GM18858 (cell line): ENCODE measurements around the gene EIF4G3.
"Not testable (repeated sequence)": the region's sequence is repeated elsewhere in the genome, so short reads cannot be mapped to it uniquely, and the experiment has no call there.

Experiments
- ATAC-seq: cut with Tn5 transposase; IDR thresholded peaks from one replicate; pipeline ENCODE4 v1.9.1; 2021; ENCODE audit not compliant: unreplicated experiment

EIF4G3 gene, protein sequence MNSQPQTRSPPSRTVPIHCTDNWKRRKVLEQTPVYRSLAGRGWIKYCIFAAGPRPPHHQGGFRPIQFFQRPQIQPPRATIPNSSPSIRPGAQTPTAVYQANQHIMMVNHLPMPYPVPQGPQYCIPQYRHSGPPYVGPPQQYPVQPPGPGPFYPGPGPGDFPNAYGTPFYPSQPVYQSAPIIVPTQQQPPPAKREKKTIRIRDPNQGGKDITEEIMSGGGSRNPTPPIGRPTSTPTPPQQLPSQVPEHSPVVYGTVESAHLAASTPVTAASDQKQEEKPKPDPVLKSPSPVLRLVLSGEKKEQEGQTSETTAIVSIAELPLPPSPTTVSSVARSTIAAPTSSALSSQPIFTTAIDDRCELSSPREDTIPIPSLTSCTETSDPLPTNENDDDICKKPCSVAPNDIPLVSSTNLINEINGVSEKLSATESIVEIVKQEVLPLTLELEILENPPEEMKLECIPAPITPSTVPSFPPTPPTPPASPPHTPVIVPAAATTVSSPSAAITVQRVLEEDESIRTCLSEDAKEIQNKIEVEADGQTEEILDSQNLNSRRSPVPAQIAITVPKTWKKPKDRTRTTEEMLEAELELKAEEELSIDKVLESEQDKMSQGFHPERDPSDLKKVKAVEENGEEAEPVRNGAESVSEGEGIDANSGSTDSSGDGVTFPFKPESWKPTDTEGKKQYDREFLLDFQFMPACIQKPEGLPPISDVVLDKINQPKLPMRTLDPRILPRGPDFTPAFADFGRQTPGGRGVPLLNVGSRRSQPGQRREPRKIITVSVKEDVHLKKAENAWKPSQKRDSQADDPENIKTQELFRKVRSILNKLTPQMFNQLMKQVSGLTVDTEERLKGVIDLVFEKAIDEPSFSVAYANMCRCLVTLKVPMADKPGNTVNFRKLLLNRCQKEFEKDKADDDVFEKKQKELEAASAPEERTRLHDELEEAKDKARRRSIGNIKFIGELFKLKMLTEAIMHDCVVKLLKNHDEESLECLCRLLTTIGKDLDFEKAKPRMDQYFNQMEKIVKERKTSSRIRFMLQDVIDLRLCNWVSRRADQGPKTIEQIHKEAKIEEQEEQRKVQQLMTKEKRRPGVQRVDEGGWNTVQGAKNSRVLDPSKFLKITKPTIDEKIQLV (N-terminal part only)

DNA sequence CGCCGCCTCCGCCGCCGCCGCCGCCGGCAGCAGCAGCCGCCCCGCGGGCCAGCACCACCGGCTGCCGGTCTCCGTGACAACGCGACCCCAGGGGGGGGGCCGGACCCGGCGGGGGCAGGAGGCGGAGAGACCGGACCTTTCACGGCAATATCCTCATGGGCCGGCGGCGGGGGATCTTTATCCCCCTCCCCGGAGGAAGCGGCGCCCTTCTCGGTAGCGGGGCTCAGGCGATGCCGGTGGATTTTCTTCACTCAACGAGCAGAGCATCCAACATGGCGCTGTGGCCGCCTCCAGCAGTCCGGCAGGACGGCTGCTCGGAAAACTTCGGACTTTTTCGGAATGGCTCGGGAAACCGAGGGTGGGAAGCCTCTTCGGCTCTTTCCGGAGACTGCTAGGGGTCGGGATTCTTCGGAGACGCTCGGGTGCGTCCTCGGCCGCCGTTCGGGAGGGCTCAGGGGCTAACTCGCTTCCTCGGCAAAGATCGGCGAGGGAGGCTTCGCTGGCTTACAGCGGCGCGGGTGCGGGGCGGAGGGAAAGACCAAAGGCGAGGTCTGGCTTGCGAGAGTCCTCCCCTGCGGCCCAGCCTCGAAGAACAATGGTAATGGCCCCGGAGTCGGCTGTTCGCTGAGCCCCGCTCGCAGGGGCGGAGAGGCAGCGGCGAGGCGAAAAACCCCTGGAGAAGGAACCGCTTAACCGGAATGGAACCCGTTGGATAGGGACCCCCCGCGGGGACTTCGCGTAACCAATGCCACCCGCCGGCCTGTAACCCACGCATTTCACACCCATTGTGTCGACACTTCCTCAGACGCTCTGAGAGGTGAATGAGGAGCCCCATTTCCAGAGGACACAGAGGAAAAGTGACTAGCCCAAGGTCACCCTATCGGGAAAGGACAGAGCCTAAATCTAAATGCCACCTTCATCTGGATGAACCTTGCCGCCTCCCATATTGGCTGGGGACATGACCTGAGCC is at the start of gene EIF4G3:
EIF4G3 (minus strand) TSS at position 312 of the 970 bp plus-strand sequence. CDS start 174,155 bp downstream, outside the sequence.
- ATAC-seq: peak; percentile 81

DNA sequence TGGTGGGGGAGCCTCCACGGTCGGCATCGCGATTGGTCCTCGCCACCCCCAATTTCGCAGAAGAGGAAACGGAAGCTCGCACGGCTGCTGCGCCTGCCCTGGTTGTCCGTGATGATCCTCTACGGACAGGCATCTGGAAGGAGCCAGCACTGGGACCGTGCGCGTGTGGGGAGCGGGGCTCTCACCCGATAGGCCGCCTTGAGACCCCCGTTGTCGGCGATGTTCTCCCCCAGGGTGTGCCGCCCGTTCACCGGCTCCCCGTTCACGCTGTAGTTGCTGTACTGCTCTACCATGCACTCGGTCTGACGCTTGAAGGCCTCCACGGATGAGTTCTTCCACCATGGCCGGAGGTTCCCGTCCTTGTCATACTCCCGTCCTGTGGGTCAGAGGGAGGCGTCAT is 48.4 kb upstream of the EIF4G3 start:
- no peak for ATAC-seq

DNA sequence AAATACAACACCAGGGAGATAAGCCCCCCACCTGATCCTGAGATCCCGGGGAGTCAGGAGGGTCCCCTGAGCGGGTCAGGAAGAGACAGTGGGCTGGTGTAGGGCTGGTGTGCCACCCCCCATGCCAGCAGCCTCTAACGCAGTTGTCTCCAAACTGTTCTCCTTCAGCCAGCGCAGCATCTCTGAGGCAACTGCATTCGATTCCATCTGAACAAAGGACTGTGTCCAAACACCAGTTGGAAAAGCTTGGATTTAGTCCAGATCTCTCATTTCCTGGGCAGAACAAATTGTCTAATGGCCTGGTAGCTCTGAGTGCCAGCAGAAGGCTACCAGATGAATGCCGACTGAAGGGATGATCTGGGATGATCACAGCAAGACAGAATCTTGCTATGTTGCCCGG is 44.1 kb upstream of the EIF4G3 start:
- ATAC-seq: no peak

DNA sequence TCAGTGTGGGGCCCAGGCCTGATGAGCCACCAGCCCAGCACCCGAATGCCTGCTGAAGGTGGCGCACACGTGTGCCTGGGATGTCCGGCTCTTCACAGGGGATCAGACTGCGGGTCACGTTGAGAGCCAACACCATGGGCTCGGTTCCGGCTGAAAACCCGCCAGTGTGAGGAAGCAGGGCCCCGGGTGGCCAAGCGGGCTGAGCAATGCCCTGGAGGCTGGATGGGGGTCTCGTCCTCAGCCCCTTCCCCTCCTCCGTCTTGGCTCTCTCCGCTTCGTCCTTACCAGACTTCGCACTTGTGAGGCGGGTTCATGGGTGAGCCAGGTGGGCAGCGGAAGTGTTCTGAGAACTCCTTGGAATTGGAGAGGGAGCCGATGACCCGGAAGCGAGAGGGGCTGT is 43.0 kb upstream of the EIF4G3 start:
- ATAC-seq: no peak

DNA sequence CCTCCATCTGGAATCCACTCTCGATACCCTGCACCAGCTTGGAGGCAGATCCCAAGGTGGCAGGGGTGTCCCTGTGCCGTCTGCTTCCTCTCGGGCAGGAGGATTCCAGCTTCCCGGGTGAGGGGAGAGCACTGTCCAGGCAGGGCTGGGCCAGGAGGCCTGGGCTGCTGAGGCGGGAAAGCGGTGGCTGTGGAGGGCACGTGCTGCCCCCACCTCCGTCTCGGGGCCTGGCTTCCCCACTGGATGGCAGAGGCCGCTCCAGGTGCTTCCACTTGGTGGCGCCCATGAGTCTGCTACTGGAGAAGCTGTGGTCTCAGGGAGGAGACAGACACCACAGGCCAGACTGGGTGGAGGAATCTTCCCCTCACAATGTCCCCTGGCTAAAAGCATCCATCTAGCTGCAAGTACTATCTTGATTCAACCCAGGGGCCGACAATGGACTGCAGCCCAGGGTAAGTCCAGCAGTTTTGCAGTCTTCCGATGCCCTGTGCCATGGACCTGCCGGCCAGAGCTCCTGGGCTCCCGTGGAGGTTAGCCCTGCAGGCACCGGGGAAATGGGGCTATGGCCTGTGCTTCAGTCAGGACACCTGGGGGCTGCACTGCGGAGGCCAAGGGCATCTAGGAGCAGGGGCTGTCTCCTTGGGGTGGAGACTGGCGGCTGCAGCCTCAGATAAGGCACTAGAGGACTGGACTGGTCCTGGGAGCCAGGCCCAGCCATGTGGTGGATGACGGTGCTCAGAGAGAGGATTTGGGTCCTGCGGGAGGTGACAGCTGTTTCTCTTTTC is 41.3 kb upstream of the EIF4G3 start:
- ATAC-seq: no peak

DNA sequence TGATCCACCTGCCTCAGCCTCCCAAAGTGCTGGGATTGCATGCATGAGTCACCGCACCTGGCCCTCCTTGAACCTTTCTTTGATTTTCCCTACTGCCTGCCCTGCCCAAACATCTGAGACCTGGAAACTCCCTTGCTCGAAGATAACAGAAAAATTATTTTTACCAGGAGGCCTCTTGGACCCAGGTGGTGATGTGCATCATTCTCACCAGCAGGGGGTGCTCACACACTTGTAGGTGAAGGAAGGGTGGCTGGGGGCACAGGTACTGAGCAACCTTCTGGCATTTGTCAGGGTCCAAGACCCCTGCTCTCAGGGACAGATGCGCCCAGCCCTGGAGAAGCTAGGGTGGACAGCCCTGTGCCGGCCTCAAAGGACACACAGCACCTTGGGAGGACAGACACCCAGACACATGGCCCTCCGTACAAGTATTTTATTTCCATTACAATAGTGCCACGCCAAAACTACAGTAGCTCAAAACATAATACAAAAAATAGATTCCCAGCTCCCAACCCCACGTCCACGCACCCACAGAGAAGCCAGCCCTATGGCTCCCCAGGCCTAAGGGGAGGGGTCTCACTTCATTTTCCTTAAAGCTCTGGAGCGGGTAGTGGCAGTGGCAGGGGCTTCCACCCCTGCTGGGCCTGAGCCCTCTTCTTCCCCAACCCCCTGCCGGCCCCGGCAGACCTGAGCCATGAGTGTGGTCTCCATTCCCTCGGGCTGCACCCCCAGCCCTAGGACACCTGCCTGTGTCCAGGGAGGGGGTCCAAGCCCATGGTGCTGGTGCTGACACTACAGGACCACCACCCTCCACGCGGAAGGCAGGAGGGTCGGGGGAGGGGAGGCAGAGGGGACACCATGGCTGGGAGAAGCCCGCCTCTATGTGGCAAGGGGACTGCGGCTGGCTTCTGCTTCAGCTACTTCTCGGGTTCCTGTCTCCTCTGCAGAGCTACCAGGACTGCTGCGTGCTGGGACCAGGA is 40.4 kb upstream of the EIF4G3 start:
- no peak for ATAC-seq

DNA sequence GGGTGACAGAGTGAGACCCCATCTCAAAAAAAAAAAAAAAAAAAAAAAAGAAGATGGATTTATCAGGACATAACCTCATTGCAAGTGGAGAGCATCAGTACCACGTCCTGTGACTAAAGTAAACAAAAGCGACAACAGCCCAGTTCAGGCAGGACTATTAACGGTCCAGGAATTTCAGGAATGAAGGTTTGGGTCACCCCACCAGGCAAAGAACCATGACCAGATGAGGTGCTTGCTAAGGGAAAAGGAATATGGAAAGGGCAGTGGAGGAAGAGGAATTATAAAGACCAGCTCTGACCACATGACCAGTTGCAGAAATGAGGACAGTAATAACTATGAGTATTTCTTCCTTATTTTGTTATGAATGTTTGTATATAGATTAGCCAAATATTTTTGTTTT is 35.4 kb upstream of the EIF4G3 start:
- no peak for ATAC-seq

DNA sequence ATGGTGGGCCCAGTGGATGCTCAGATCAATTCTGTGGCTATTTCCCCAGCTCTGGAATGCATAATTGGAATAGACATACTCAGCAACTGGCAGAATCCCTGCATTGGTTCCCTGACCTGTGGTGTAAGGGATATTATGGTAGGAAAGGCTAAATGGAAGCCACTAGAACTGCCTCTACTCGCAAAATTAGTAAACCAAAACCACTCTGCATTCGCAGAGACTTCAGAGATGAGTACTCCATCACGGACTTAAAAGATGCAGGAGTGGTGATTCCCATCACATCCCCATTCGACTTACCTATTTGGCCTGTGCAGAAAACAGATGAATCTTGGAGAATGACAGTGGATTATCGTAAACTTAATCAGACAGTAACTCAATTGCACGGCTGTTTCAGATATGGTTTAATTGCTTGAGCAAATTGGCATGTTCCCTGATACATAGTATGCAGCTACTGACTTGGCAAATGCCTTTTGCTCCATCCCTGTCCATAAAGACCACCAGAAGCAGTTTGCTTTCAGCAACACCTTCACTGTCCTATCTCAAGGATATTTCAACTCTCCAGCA is 31.5 kb upstream of the EIF4G3 start:
- ATAC-seq: not testable (repeated sequence)

DNA sequence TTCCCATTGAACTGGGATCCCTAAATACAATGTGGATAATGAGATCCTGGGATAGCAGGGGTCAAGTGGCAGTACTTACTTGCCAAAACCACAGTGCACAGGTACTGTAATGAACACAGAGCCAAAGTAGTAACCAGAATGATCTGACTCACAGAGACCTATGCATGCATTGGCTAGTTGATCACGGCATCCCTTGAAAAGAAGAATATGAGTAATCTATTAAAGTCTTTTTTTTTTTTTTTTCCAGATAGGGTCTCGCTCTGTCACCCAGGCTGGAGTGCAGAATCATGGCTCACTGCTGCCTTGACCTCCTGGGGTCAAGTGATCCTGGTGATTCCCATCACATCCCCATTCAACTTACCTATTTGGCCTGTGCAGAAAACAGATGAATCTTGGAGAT is 29.4 kb upstream of the EIF4G3 start:
- ATAC-seq: no peak

DNA sequence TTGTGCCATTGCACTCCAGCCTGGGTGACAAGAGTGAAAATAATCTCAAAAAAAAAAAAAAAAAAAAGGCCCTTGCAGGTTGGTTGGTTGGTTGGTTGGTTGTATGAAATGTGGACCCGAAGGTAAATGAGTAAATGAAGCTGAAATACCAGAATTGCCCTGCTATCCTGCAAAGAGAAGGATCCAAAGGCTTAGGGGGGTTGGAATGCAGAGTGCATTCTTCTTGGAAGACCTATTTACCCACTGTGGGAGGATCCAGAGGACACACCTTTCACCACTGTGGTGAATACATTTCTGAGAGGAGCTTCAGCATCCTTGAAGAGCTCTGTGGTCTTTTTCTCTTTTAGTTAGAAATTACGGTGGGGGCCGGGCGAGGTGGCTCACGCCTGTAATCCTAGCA is 28.7 kb upstream of the EIF4G3 start:
- no peak for ATAC-seq

DNA sequence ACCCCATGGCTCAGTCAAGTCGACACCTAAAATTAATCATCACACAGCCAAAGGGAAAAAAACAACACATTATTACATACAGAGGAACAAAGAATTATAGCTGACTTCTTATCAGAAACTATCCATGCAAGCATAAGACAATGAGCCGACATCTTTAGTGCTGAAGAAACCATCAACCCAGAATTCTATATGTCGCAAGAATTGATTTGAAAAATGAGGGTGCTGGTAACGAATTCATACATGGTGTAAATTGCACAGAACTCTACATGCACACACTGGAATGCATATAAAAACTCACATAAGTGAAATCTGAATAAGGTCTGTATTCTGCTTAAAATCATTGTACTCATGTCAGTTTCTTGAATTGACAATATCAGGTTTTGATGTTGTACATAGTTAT is 25.0 kb upstream of the EIF4G3 start:
- ATAC-seq: no peak

DNA sequence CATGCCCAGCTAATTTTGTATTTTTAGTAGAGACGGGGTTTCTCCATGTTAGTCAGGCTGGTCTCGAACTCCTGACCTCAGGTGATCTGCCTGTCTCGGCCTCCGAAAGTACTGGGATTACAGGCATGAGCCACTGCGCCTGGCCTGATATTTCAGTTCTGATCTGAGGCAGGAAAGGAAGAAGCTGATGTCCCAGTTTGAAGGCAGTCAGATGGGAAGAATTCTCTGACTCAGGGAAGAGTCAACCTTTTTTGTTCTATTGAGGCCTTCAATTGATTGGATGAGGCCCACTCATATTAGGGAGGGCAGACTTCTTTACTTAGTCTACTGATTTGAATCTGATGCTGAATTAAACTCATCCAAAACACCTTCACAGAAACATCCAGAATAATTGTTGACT is 24.5 kb upstream of the EIF4G3 start:
- not testable (repeated sequence) for ATAC-seq

DNA sequence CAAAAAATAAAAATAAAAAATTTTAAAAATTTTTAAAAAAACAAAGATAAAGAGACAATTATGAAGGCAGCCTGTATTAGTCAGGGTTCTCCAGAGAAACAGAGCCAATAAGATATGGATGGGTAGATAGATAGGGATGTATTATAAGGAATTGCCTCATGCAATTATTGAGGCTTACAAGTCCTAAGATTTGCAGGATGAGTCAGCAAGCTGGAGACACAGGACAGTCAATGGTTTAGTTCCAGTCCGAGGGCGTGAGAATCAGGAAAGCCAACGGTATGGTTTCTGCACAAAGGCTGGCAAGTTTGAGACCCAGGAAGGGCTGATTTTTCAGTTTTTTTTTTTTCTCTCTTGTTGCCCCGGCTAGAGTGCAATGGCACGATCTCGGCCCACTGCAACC is 24.1 kb upstream of the EIF4G3 start:
- ATAC-seq: no peak

DNA sequence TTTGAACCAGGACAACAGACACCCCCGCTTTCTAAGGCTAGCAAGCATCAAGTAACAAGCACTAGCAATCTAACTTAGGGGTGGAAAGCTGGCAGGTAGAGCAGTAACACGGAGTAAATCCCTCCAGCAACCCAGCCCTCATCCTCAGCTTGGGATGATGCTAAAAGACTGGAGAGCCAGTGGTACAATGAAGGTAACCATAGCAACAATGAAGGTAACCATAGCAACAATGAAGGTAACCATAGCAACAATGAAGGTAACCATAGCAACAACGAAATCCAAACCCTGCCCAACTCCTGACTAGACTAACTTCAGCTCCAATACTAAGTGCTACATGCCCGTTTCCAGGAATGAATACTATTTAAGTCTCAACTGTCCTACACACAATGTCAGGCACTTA is 22.2 kb upstream of the EIF4G3 start:
- ATAC-seq: no peak

DNA sequence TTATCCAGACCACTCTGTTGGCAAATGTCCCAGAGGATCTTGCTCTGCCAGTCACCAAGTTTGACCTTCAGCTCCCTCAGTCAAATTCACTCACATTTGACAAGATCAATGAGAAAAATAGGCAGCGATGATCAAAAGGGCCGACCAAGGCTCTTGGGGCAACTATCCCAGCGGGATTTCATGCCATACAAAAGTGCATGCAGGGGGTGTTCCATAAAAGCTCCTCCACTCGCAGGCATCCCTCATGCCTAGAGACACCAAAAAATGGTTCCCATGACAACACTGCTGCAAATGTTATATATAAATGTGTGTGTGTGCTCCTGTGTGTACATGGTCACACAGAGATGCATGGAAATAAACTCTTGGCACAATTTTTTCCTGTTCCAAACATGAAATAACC is 16.2 kb upstream of the EIF4G3 start:
- no peak for ATAC-seq

DNA sequence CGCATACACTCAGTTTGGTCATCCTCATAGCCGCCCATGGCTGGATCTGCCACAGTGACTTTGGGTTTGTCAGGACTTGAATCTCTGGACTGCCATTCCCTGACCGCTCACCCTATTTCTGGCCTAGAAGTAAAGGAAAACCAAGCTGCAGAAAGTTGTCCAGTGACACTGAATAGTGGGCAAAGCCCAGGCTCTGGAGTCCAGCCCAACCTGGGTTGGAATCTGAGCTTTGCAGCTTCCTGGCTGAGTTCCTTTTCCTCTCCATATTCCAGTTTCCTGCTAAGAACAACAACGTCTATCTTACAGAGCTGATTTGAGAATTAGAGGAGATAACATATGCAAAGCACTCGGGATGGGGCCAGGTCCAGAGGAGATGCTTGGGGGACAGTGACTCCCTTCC is 15.6 kb upstream of the EIF4G3 start:
- no peak for ATAC-seq

DNA sequence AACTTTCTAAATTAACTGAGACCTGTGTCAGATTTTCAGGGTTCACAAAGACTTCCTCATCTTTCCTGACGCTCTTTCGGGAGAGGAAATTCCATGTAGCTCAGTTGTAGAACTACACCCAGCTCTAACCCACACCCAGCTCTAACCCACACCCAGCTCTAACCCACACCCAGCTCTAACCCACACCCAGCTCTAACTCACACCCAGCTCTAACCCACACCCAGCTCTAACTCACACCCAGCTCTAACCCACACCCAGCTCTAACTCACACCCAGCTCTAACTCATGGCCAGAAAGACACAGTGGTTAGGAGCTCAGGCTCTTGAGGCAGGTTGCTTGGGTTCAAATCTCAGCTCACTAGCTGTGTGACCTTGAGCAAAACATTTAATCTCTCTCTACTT is 14.1 kb upstream of the EIF4G3 start:
- ATAC-seq: not testable (repeated sequence)

DNA sequence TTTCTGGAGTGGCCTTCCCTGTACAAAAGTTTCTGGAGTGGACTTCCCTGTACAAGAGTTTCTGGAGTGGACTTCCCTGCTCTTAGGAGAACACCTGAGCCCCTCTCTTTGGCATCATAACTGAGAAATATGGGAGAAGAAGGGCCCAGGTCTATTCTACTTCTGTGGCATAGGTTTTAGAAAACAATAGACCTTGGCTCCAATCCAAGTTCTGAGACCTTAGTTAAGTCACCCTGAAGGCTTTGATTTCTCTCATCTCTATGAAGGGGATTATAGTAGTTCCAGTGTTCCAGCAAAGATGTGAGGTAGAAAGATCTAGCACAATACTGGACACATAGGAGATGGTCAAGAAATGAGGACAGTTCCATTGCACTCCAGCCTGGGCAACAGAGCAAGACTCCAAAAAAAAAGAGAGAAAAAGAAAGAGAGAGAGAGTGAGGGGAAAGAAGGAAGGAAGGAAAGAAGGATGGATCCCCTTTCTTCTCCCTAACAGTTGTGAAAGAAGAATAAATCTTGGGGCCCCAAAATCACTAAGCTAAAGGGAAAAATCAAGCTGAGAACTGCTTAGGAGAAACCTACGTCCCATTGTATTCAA is 13.3 kb upstream of the EIF4G3 start:
- ATAC-seq: no peak
